ENCODE results near the gene SFMBT2. TPM values are rescaled to one million over a fixed set of nuclear protein-coding genes. Genes with fewer than 3 reads are reported as not detected.
"Not testable (repeated sequence)": the region's sequence is repeated elsewhere in the genome, so short reads cannot be mapped to it uniquely, and the experiment has no call there.

The SFMBT2 gene
- polyA plus RNA-seq, 1 donor, result 6.3 TPM

- not testable (repeated sequence) for DNase-seq (ENCODE audit: low read depth)
These were observed 111.1 kb downstream of the SFMBT2 start for GRCh38 chr10:7299601-7300325.

- no peak for DNase-seq (ENCODE audit: low read depth)
These were observed 112.3 kb downstream of the SFMBT2 start for GRCh38 chr10:7298495-7298894.

- DNase-seq (ENCODE audit: low read depth), result no peak
These were observed 113.7 kb downstream of the SFMBT2 start for GRCh38 chr10:7297094-7297493.

- DNase-seq (ENCODE audit: low read depth), result no peak
These were observed 114.2 kb downstream of the SFMBT2 start for GRCh38 chr10:7296648-7297047.

- DNase-seq (ENCODE audit: low read depth), result no peak
These were observed 114.8 kb downstream of the SFMBT2 start for GRCh38 chr10:7296076-7296475.

- no peak for DNase-seq (ENCODE audit: low read depth)
These were observed 117.4 kb downstream of the SFMBT2 start for GRCh38 chr10:7293378-7293920.

- no peak for DNase-seq (ENCODE audit: low read depth)
These were observed 119.2 kb downstream of the SFMBT2 start for GRCh38 chr10:7291487-7292270.

GRCh38 chr10:7288060-7288690, 122.7 kb downstream of the SFMBT2 start:
- DNase-seq (ENCODE audit: low read depth), result no peak

GRCh38 chr10:7287377-7287776, 123.5 kb downstream of the SFMBT2 start:
- no peak for DNase-seq (ENCODE audit: low read depth)

- no peak for DNase-seq (ENCODE audit: low read depth)
These were observed 125.1 kb downstream of the SFMBT2 start for GRCh38 chr10:7285522-7286322.

GRCh38 chr10:7283246-7283645, 127.6 kb downstream of the SFMBT2 start:
- no peak for DNase-seq (ENCODE audit: low read depth)

GRCh38 chr10:7282457-7282856, 128.4 kb downstream of the SFMBT2 start:
- DNase-seq (ENCODE audit: low read depth), result no peak

- DNase-seq (ENCODE audit: low read depth), result no peak
These were observed 129.4 kb downstream of the SFMBT2 start for GRCh38 chr10:7281429-7281828.

- DNase-seq (ENCODE audit: low read depth), result no peak
These were observed 131.5 kb downstream of the SFMBT2 start for GRCh38 chr10:7279303-7279702.

GRCh38 chr10:7277867-7278266, 133.0 kb downstream of the SFMBT2 start:
- DNase-seq (ENCODE audit: low read depth), result no peak

GRCh38 chr10:7277432-7277831, 133.4 kb downstream of the SFMBT2 start:
- DNase-seq (ENCODE audit: low read depth), result no peak

GRCh38 chr10:7275761-7276440, 134.9 kb downstream of the SFMBT2 start:
- no peak for DNase-seq (ENCODE audit: low read depth)

GRCh38 chr10:7274293-7274692, 136.5 kb downstream of the SFMBT2 start:
- DNase-seq (ENCODE audit: low read depth), result no peak

GRCh38 chr10:7272008-7272407, 138.8 kb downstream of the SFMBT2 start:
- DNase-seq (ENCODE audit: low read depth), result no peak

GRCh38 chr10:7269988-7270387, 140.8 kb downstream of the SFMBT2 start:
- DNase-seq (ENCODE audit: low read depth), result no peak

- DNase-seq (ENCODE audit: low read depth), result no peak
These were observed 143.7 kb downstream of the SFMBT2 start for GRCh38 chr10:7267142-7267541.

Measured in forelimb muscle (tissue), 1 donor.